GM19025 (cell line): ENCODE measurements around the gene ACLY.

Experiments
- ATAC-seq: cut with Tn5 transposase; IDR thresholded peaks from one replicate; pipeline ENCODE4 v1.9.1; 2021; ENCODE audit warnings: mild to moderate bottlenecking, low read depth, moderate library complexity; ENCODE audit not compliant: unreplicated experiment

ACLY gene

GRCh38 chr17:41914358-41914766, 4.4 kb downstream of the ACLY start:
- no peak for ATAC-seq

- ATAC-seq, result no peak
These were observed 5.0 kb downstream of the ACLY start for GRCh38 chr17:41913798-41914197.

DNA sequence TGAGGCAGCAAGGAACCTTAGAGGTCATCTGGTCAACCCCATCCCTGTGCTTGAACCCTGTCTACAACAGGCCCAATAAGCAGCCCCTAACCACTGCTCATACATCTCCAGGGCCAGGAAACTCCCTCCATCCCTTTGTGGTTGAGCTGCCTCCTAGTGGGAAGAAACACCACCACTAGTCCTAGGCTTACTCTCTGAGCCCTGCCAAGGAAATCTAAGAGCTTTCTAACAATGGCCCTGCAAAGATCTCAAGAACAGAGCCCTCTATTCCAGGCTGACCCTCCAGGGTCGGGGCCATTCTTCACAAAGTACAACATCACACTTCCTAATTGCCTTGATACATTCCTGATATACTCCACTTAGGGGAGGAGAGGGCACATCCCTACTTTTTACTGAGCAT, 5.8 kb downstream of the ACLY start:
- no peak for ATAC-seq

GRCh38 chr17:41910701-41911391, 7.9 kb downstream of the ACLY start:
- no peak for ATAC-seq

DNA sequence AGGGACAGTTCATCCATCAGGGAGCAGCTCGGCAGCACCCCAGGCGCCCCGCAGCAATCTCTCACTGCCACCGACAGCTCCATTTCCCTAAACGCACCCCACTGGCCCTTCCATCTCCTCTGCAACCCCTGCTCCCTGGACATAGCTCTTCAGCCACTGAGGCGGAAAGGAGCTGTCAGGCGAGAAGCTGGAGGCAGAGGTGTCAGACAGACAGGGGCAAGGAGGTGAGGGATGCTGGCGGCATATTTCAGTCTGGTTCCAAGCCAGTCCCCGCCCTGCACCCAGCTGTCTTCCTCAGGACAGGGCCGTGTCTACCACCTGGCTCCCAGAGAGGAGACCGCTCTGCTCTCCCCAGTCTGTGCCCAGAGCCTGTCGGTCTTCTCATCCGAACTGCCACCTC, 9.7 kb downstream of the ACLY start:
- ATAC-seq, result no peak

GRCh38 chr17:41907633-41908539, 10.9 kb downstream of the ACLY start:
- ATAC-seq, result no peak

GRCh38 chr17:41907185-41907556, 11.6 kb downstream of the ACLY start:
- ATAC-seq, result no peak

- ATAC-seq, result no peak
These were observed 12.1 kb downstream of the ACLY start for GRCh38 chr17:41906465-41907184.

- ATAC-seq, result no peak
These were observed 13.6 kb downstream of the ACLY start for GRCh38 chr17:41905172-41905571.

GRCh38 chr17:41904242-41904841, 14.4 kb downstream of the ACLY start:
- no peak for ATAC-seq

- ATAC-seq, result no peak
These were observed 17.1 kb downstream of the ACLY start for GRCh38 chr17:41901646-41902045.

- no peak for ATAC-seq
These were observed 22.0 kb downstream of the ACLY start for GRCh38 chr17:41896726-41897125.

- no peak for ATAC-seq
These were observed 23.1 kb downstream of the ACLY start for GRCh38 chr17:41895617-41896016.

GRCh38 chr17:41894791-41895331, 23.9 kb downstream of the ACLY start:
- ATAC-seq, result no peak

GRCh38 chr17:41893384-41893783, 25.4 kb downstream of the ACLY start:
- ATAC-seq, result no peak

- no peak for ATAC-seq
These were observed 26.8 kb downstream of the ACLY start for GRCh38 chr17:41892021-41892376.

GRCh38 chr17:41891135-41892020, 27.4 kb downstream of the ACLY start:
- no peak for ATAC-seq

DNA sequence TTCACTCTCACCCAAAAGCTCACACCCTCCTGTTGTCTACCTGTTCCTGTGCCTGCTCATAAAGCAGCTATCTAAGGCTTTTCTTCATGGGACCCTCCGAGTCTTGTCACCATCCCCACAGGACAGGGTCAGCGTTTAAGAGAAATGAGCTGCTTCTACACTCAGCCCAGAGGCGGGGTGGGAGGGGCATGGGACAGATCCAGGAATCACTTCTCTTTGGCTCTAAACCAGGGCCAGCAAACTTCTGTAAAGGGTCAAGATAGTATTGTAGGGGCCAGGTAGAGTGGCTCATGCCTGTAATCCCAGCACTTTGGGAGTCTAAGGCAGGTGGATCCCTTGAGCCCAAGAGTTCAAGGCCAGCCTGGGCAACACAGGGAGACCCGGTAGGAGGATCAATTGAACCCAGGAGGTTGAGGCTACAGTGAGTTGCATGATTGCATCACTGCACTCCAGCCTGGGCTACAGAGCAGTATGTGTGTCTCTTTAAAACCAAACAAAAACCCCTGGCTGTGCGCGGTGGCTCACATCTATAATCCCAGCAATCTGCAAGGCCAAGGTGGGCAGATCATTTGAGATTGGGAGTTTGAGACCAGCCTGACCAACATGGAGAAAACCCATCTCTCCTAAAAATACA, 30.3 kb downstream of the ACLY start:
- no peak for ATAC-seq

GRCh38 chr17:41885733-41886132, 33.0 kb downstream of the ACLY start:
- no peak for ATAC-seq
